ES-I3 (cell line): ENCODE measurements around the gene PHPT1.

Source experiments
- H3K36me3 ChIP-seq: 2 replicates; pipeline ENCODE4 v1.6.1; 2013; ENCODE audit warnings: mild to moderate bottlenecking, low read length, control low read depth, moderate library complexity; ENCODE audit not compliant: insufficient read depth
- H3K4me1 ChIP-seq: 2 replicates; pipeline ENCODE4 v1.6.1; 2013; ENCODE audit warnings: mild to moderate bottlenecking, control low read depth, low read length; ENCODE audit not compliant: insufficient read depth
- H3K9ac ChIP-seq: 2 replicates; pipeline ENCODE4 v1.6.1; 2013; ENCODE audit warnings: low read depth, mild to moderate bottlenecking, low read length, moderate library complexity
- H3K9me3 ChIP-seq: 2 replicates; pipeline ENCODE4 v1.6.1; 2013; ENCODE audit warnings: mild to moderate bottlenecking, low read length, moderate library complexity; ENCODE audit not compliant: control insufficient read depth, insufficient read depth

The PHPT1 gene

DNA sequence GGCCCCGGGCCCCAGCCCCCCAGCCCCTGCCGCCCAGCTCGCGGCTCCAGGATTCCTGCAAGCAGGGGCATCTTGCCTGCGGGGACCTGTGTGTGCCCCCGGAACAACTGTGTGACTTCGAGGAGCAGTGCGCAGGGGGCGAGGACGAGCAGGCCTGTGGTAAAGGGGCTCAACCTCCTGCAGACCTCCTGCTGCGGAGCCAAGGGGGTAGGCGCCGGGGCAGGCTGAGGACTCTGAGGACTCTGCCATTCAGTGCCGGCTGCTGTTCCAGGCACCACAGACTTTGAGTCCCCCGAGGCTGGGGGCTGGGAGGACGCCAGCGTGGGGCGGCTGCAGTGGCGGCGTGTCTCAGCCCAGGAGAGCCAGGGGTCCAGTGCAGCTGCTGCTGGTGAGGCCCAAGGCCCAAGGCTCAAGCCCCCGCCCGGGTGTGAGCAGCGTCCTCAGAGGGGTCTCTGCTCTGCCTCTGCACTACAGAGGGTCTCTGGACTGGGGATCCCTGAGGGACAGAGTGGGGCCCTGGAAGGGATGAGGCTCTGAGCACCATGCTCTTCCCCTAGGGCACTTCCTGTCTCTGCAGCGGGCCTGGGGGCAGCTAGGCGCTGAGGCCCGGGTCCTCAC lies 6.4 kb downstream of the PHPT1 start:
- Histone ChIP-seq H3K4me1 (no peaks in the 10 kb centered on the region), H3K9ac (no peak overlapping the region)

GRCh38 chr9:136856079-136856476 lies 6.9 kb downstream of the PHPT1 start:
- Histone ChIP-seq H3K9ac (no peak overlapping the region), H3K9me3 (no peaks in the 10 kb centered on the region), H3K4me1 (no peaks in the 10 kb centered on the region), H3K36me3 (peaks cover under 1% of the 10 kb centered on the region; the same call in 1 of the 2 replicates)

More for the DNA sequence above, 6.4 kb downstream of the PHPT1 start:
- Histone ChIP-seq H3K9me3 (no peaks in the 10 kb centered on the region), H3K36me3 (no peaks in the 10 kb centered on the region)

- H3K9me3 ChIP-seq = no peaks in the 10 kb centered on the region
- H3K36me3 ChIP-seq = peaks cover 6% of the 10 kb centered on the region; the same call in 1 of the 2 replicates
- H3K9ac ChIP-seq = no peak overlapping the region
- H3K4me1 ChIP-seq = no peaks in the 10 kb centered on the region
Observed at GRCh38 chr9:136856541-136857141, 7.4 kb downstream of the PHPT1 start.

DNA sequence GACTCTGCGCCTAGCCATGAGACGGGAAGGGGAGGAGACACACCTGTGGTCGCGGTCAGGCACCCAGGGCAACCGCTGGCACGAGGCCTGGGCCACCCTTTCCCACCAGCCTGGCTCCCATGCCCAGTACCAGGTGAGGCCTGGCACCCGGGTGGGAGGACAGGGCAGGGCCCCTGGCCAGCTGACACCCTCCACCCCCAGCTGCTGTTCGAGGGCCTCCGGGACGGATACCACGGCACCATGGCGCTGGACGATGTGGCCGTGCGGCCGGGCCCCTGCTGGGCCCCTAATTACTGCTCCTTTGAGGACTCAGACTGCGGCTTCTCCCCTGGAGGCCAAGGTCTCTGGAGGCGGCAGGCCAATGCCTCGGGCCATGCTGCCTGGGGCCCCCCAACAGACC lies 8.0 kb downstream of the PHPT1 start:
- no peak overlapping the region for H3K9ac ChIP-seq
- H3K9me3 ChIP-seq = no peaks in the 10 kb centered on the region
- H3K4me1 ChIP-seq = no peaks in the 10 kb centered on the region
- peaks cover 6% of the 10 kb centered on the region; the same call in 1 of the 2 replicates for H3K36me3 ChIP-seq

DNA sequence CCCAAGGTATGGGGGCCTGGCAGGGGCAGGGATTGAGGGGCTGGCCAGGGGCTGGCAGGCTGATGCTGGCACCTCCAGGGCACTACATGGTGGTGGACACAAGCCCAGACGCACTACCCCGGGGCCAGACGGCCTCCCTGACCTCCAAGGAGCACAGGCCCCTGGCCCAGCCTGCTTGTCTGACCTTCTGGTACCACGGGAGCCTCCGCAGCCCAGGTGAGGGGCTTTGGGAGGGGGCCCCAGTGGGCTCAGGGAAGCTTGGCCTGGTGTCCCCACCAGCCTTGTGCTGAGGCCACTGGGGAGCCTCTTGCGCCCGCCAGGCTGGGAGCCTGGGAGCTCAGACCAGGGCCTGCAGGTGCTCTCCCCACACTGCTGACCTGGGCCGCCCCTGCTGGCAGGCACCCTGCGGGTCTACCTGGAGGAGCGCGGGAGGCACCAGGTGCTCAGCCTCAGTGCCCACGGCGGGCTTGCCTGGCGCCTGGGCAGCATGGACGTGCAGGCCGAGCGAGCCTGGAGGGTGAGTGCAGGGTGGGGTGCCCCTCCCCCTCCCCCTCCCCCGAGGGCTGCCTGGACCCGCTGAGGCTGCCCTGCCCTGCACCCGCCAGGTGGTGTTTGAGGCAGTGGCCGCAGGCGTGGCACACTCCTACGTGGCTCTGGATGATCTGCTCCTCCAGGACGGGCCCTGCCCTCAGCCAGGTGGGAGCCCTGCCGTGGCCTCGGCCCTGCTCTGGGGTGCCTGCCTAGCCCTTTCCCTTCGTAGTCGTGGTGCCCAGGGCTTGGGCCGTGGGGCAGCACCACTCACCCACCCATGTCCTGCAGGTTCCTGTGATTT lies 8.6 kb downstream of the PHPT1 start:
- H3K4me1 ChIP-seq = no peaks in the 10 kb centered on the region
- H3K9ac ChIP-seq = no peak overlapping the region
- peaks cover 6% of the 10 kb centered on the region; the same call in 1 of the 2 replicates for H3K36me3 ChIP-seq
- no peaks in the 10 kb centered on the region for H3K9me3 ChIP-seq

DNA sequence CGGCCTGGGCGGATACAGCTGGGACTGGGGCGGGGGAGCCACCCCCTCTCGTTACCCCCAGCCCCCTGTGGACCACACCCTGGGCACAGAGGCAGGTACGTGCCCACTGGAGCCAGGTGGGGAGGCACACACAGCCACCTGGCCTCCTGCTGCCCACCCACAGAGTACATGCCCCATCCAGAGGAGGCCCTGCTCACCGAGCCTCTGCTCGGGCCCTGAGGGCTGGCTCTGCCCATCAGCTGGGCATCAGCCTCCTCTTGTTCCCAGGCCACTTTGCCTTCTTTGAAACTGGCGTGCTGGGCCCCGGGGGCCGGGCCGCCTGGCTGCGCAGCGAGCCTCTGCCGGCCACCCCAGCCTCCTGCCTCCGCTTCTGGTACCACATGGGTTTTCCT lies 9.2 kb downstream of the PHPT1 start:
- Histone ChIP-seq H3K9ac (no peak overlapping the region), H3K9me3 (no peaks in the 10 kb centered on the region), H3K36me3 (peaks cover 11% of the 10 kb centered on the region), H3K4me1 (no peaks in the 10 kb centered on the region)

DNA sequence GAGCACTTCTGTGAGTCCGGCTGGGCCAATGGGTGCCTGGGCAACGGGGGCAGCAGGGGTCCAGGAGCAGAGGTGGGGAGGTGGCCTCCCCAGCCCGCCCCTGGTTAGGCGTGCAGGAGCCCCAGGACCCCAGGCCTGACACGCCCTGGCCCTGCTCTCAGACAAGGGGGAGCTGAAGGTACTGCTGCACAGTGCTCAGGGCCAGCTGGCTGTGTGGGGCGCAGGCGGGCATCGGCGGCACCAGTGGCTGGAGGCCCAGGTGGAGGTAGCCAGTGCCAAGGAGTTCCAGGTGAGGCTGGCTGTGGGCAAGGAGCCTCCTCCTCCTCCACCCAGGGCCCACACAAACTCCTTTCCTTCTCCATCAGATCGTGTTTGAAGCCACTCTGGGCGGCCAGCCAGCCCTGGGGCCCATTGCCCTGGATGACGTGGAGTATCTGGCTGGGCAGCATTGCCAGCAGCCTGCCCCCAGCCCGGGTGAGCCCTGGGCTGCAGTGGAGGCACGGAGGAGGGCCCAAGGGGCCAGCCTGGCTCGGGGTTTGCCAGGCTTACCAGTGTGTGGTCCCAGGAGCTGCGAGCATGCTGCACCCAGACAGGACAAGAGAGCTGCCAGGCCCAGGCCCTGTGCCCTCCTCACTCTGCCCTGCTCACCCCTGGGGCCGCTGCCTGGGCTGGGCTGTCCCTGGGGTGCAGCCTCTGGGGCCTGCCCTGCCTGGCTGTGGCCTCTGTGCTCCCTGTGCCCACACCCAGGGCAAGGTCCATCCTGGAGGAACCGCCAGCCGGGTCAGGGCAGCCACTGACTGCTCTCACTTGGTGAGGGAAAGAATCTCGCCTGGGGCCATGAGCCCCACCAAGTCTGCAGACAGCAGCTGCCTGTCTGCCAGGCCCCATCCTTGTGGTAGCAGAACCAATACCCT lies 9.9 kb downstream of the PHPT1 start:
- Histone ChIP-seq H3K9me3 (no peaks in the 10 kb centered on the region), H3K4me1 (no peaks in the 10 kb centered on the region), H3K9ac (no peak overlapping the region), H3K36me3 (peaks cover 18% of the 10 kb centered on the region)

DNA sequence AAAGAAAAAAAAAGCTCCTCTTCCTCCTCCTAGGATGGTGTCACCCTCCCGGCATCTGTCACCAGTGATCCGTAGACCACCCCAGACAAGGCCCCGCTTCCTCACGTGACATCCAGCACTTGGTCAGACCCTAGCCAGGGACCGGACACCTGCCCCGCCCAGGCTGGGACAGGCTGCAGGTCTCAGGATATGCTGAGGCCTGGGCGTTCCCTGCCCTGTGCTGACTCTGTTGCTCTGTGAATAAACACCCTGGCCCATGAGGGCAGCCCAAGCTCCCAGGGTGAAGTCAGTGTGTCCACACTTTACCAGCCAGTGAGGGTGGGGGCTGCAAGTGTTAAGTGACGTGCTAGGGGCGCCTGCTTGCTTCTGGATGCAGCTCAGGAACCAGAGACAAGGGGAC lies 11.3 kb downstream of the PHPT1 start:
- no peaks in the 10 kb centered on the region; the same call in 1 of the 2 replicates for H3K4me1 ChIP-seq
- no peaks in the 10 kb centered on the region for H3K9me3 ChIP-seq
- H3K9ac ChIP-seq = no peak overlapping the region
- H3K36me3 ChIP-seq = peaks cover 21% of the 10 kb centered on the region

- H3K4me1 ChIP-seq = no peaks in the 10 kb centered on the region; the same call in 1 of the 2 replicates
- peaks cover 21% of the 10 kb centered on the region for H3K36me3 ChIP-seq
- no peaks in the 10 kb centered on the region for H3K9me3 ChIP-seq
- no peak overlapping the region for H3K9ac ChIP-seq
Observed at GRCh38 chr9:136860933-136861873, 12.0 kb downstream of the PHPT1 start.

- peaks cover 21% of the 10 kb centered on the region for H3K36me3 ChIP-seq
- no peaks in the 10 kb centered on the region; the same call in 1 of the 2 replicates for H3K4me1 ChIP-seq
- H3K9me3 ChIP-seq = no peaks in the 10 kb centered on the region
- H3K9ac ChIP-seq = no peak overlapping the region
Observed at GRCh38 chr9:136861874-136862457, 12.8 kb downstream of the PHPT1 start.

- Histone ChIP-seq H3K4me1 (no peaks in the 10 kb centered on the region; the same call in 1 of the 2 replicates), H3K9me3 (no peaks in the 10 kb centered on the region; the same call in 1 of the 2 replicates), H3K9ac (no peak overlapping the region), H3K36me3 (peaks cover 24% of the 10 kb centered on the region)
Observed at GRCh38 chr9:136862849-136863622, 13.8 kb downstream of the PHPT1 start.

GRCh38 chr9:136863623-136864273 lies 14.5 kb downstream of the PHPT1 start:
- H3K36me3 ChIP-seq = peaks cover 24% of the 10 kb centered on the region
- no peaks in the 10 kb centered on the region; the same call in 1 of the 2 replicates for H3K4me1 ChIP-seq
- H3K9ac ChIP-seq = no peak overlapping the region
- peaks cover 5% of the 10 kb centered on the region; the same call in 1 of the 2 replicates for H3K9me3 ChIP-seq
